ENCODE results near the gene PHF10. TPM values are rescaled to one million over a fixed set of nuclear protein-coding genes. Genes with fewer than 3 reads are reported as not detected.

PHF10 gene
- total and polyA plus RNA-seq, 2 of the 4 experiments (the other 2 are of a cell fraction), result 7.3 to 15.9 TPM

DNA sequence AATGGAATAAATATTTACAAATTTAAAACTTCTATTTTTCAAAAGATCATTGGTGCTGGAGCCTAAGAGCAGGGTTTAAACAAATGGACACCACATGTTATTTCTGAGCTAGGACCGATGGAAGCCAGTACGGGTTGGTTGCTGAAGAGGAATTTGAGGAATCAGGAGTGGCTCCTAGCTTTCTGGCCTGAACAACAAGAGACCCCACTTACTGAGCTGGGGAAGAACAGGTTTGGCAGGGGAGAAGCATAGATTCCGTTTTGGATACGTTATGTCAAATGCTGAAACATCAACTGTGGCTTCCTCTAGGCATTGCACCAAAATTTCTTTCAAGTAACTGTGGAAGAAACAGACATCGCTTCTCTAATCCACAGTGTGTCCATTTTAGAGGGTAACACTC is 29.2 kb downstream of the PHF10 start:
- Histone ChIP-seq H3K79me1 (ENCODE audit: low read depth in 1 of 2, low read length in 2 of 2) (peaks cover 35 to 58% of the 10 kb centered on the region in 2 experiments), H3K18ac (ENCODE audit: low read depth, low read length) (no peak overlapping the region), H3K27ac (ENCODE audit: insufficient read depth, low read length) (no peak overlapping the region), H2BK20ac (ENCODE audit: low read depth, low read length) (no peak overlapping the region), H3K23ac (ENCODE audit: low read depth, low read length) (no peak overlapping the region), H3K4me3 (ENCODE audit: insufficient read depth, low read depth, low read length) (no peak overlapping the region), H2BK5ac (ENCODE audit: low read depth, low read length, poor library complexity, severe bottlenecking) (no peak overlapping the region), H2AK5ac (ENCODE audit: low read depth, low read length) (no peak overlapping the region), H2BK15ac (ENCODE audit: low read depth, low read length) (no peak overlapping the region), H2BK120ac (ENCODE audit: low read depth, low read length) (no peak overlapping the region), H4K5ac (ENCODE audit: low read depth, low read length) (no peak overlapping the region), H3K9me1 (ENCODE audit: insufficient read depth, low read length) (peaks cover 7% of the 10 kb centered on the region; the same call in 1 of the 2 replicates), H3K9ac (ENCODE audit: low read depth, low read length) (no peak overlapping the region), H3K9me3 (ENCODE audit: control insufficient read depth, insufficient read depth, low read length) (peaks cover 4% of the 10 kb centered on the region; the same call in 1 of the 2 replicates), H2AK9ac (replicated peaks; ENCODE audit: low read depth, low read length, poor library complexity) (no peak overlapping the region), H3K4me1 (ENCODE audit: control insufficient read depth, insufficient read depth, low read length) (peaks cover 6% of the 10 kb centered on the region), H4K91ac (ENCODE audit: insufficient read depth, low read depth, low read length) (no peak overlapping the region), H2AFZ (replicated peaks; ENCODE audit: low read length, poor library complexity) (no peak overlapping the region), H3K56ac (ENCODE audit: extremely low read depth, insufficient read depth, low read length) (no peak overlapping the region), H4K20me1 (ENCODE audit: insufficient read depth, low read length) (no peaks in the 10 kb centered on the region), H3K36me3 (ENCODE audit: control insufficient read depth, insufficient read depth, low read length) (peaks cover 8% of the 10 kb centered on the region), H3K14ac (replicated peaks; ENCODE audit: low read depth, low read length) (no peak overlapping the region), H3K4me2 (ENCODE audit: low read depth, low read length) (no peak overlapping the region), H3K27me3 (ENCODE audit: control insufficient read depth, insufficient read depth, low read length) (no peaks in the 10 kb centered on the region), H3K4ac (ENCODE audit: low read depth, low read length) (no peak overlapping the region), H4K8ac (ENCODE audit: low read depth in 2 of 2, low read length in 2 of 2) (no peak overlapping the region)
- intact Hi-C loops (cut with micrococcal nuclease) (no loop called here), in situ Hi-C loops (cut with MboI; ENCODE audit: low sequenced_read_pairs) (no loop called here), dilution Hi-C loops (cut with HindIII; ENCODE audit: low sequenced_read_pairs, unreplicated experiment) (no loop called here)
- ChIA-PET CTCF (no interaction called here), POLR2A (ENCODE audit: unreplicated experiment) (no interaction called here)
- 85% methylated on average over 2 of the region's 5 CpGs; no CpG with 5 or more reads in 1 of the 2 experiments for WGBS, 2 experiments (ENCODE audit: extremely low coverage in 2 of 2, insufficient read length in 1 of 2)
- TF ChIP-seq NFE2L2 (IDR thresholded peaks at IDR 0.05; ENCODE audit: low read depth, low read length) (no peak), FOS (IDR thresholded peaks at IDR 0.05; ENCODE audit: low read depth, low read length) (no peak), MAFK (IDR thresholded peaks at IDR 0.05; ENCODE audit: low read depth, low read length) (no peak), POLR2A (IDR thresholded peaks at IDR 0.05; ENCODE audit: low read depth, low read length) (no peak), MXI1 (IDR thresholded peaks at IDR 0.05; ENCODE audit: borderline replicate concordance, low read depth, low read length) (no peak), SMC3 (IDR thresholded peaks at IDR 0.05; ENCODE audit: low read depth, low read length) (no peak), BHLHE40 (IDR thresholded peaks at IDR 0.05; ENCODE audit: low read depth, low read length) (no peak), RFX5 (IDR thresholded peaks at IDR 0.05; ENCODE audit: low read depth, low read length) (no peak), CEBPB (IDR thresholded peaks at IDR 0.05; ENCODE audit: low read depth, low read length) (no peak), RAD21 (IDR thresholded peaks at IDR 0.05; ENCODE audit: low read length) (no peak), MAZ (IDR thresholded peaks at IDR 0.05; ENCODE audit: borderline replicate concordance, low read depth, low read length) (no peak), RCOR1 (IDR thresholded peaks at IDR 0.05; ENCODE audit: insufficient replicate concordance, low read length) (no peak)
- TF ChIP-seq, protein P1, sequence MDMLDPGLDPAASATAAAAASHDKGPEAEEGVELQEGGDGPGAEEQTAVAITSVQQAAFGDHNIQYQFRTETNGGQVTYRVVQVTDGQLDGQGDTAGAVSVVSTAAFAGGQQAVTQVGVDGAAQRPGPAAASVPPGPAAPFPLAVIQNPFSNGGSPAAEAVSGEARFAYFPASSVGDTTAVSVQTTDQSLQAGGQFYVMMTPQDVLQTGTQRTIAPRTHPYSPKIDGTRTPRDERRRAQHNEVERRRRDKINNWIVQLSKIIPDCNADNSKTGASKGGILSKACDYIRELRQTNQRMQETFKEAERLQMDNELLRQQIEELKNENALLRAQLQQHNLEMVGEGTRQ (IDR thresholded peaks at IDR 0.05; ENCODE audit: low read depth, low read length), result no peak
- no TSS peak for BruUV-seq (replicated peaks)
- ATAC-seq (ENCODE audit: low read depth) (no peak), DNase-seq (no peak)

Data from IMR-90 (cell line).